SK-N-SH (cell line): ENCODE measurements around the gene CHL1. TPM values are rescaled to one million over a fixed set of nuclear protein-coding genes. Genes with fewer than 3 reads are reported as not detected.

Experiments
- CTCF ChIA-PET: fragments of 300-600, 350-600 bp; formaldehyde crosslinking; extraction: SDS; loops from one replicate; lab custom pipeline; 2021; lab: Yijun Ruan, JAX
- POLR2A ChIA-PET: fragments of 350-600 bp; sonication (Branson Sonifier 250); formaldehyde crosslinking; extraction: SDS; loops from one replicate; lab custom pipeline; 2020; ENCODE audit warnings: antibody characterized with exemption, inconsistent platforms; lab: Yijun Ruan, JAX
- DNase-seq: peaks from one replicate; pipeline ENCODE4 v3.0.0; 2012
- H2AFZ ChIP-seq: fragments of 200-600 bp; sonication (generic); 2 replicates; pipeline ENCODE4 v1.8.1; 2016; ENCODE audit warnings: antibody characterized with exemption, mild to moderate bottlenecking, low read depth
- H3F3A ChIP-seq: fragments of 200-600 bp; sonication (generic); replicated peaks from 2 replicates; pipeline ENCODE3; 2016; ENCODE audit warnings: antibody characterized with exemption, mild to moderate bottlenecking; ENCODE audit not compliant: insufficient read depth
- H3K27ac ChIP-seq, 2 experiments: fragments of 200-500 bp in 1 of 2; fragments of 200-600 bp in 1 of 2; sonication (Bioruptor generic) in 1 of 2; sonication (generic), shearing (Covaris generic) in 1 of 2; 2 replicates each; pipeline versions ENCODE4 v1.5.1 to v1.6.1; 2014 to 2016; ENCODE audit warnings: low read depth in 2 of 2, inconsistent platforms in 1 of 2, low read length in 1 of 2, mild to moderate bottlenecking in 1 of 2, mixed read lengths in 1 of 2
- H3K27me3 ChIP-seq: fragments of 200-600 bp; sonication (generic), shearing (Covaris generic); 2 replicates; pipeline ENCODE4 v1.6.1; 2016; ENCODE audit warnings: mixed run types; ENCODE audit not compliant: insufficient read depth
- H3K36me3 ChIP-seq, 2 experiments: fragments of 200-500 bp in 1 of 2; fragments of 200-600 bp in 1 of 2; sonication (Bioruptor generic) in 1 of 2; sonication (generic) in 1 of 2; replicated peaks in 1 of 2; 2 replicates each; pipeline versions ENCODE3 to v1.5.1; 2014 to 2016; ENCODE audit warnings: low read length in 1 of 2, mild to moderate bottlenecking in 1 of 2; ENCODE audit not compliant: insufficient read depth in 2 of 2, control insufficient read depth in 1 of 2
- H3K4me1 ChIP-seq, 2 experiments: fragments of 200-500 bp in 1 of 2; fragments of 200-600 bp in 1 of 2; sonication (Bioruptor generic) in 1 of 2; sonication (generic), shearing (Covaris generic) in 1 of 2; 2 replicates each; pipeline versions ENCODE4 v1.5.1 to v1.6.1; 2014 to 2016; ENCODE audit warnings: low read depth in 1 of 2, low read length in 1 of 2, mixed run types in 1 of 2; ENCODE audit not compliant: insufficient read depth in 2 of 2, control insufficient read depth in 1 of 2
- H3K4me2 ChIP-seq: fragments of 200-600 bp; sonication (generic), shearing (Covaris generic); 2 replicates; pipeline ENCODE4 v1.6.1; 2017; ENCODE audit warnings: mixed run types
- H3K4me3 ChIP-seq, 2 experiments: fragments of 200-500 bp in 1 of 2; fragments of 200-600 bp in 1 of 2; sonication (Bioruptor generic) in 1 of 2; sonication (generic), shearing (Covaris generic) in 1 of 2; 2 replicates each; pipeline versions ENCODE4 v1.5.1 to v1.8.1; 2014 to 2016; ENCODE audit warnings: low read depth in 2 of 2, inconsistent platforms in 1 of 2, low read length in 1 of 2, mild to moderate bottlenecking in 1 of 2, mixed read lengths in 1 of 2, moderate library complexity in 1 of 2
- H3K79me2 ChIP-seq: fragments of 200-600 bp; sonication (generic); 2 replicates; pipeline ENCODE4 v1.8.1; 2017; ENCODE audit warnings: mild to moderate bottlenecking; ENCODE audit not compliant: insufficient read depth
- H3K9ac ChIP-seq: fragments of 200-600 bp; sonication (generic); 2 replicates; pipeline ENCODE4 v1.6.1; 2017; ENCODE audit warnings: mixed run types
- H3K9me2 ChIP-seq: fragments of 200-600 bp; sonication (generic); 2 replicates; pipeline ENCODE4 v1.6.1; 2017; ENCODE audit warnings: mixed run types
- H3K9me3 ChIP-seq: fragments of 200-600 bp; sonication (generic); 2 replicates; pipeline ENCODE4 v1.6.1; 2017; ENCODE audit warnings: mixed run types, mild to moderate bottlenecking, moderate library complexity
- H4K20me1 ChIP-seq: fragments of 200-600 bp; sonication (generic); 2 replicates; pipeline ENCODE4 v1.6.1; 2017; ENCODE audit warnings: mild to moderate bottlenecking, mixed run types; ENCODE audit not compliant: insufficient read depth
- CTCF ChIP-seq: fragments of 200-600 bp; sonication (generic); IDR thresholded peaks from 2 replicates; pipeline ENCODE4 v1.6.1; 2017; ENCODE audit warnings: antibody characterized with exemption, mild to moderate bottlenecking, moderate library complexity
- ELF1 ChIP-seq: IDR thresholded peaks from 2 replicates; pipeline ENCODE4 v1.4.0; 2012
- GABPA ChIP-seq: IDR thresholded peaks from 2 replicates; pipeline ENCODE4 v1.4.0; 2012; ENCODE audit warnings: low read depth, mild to moderate bottlenecking
- MXI1 ChIP-seq: IDR thresholded peaks from 2 replicates; pipeline ENCODE4 v1.6.1; 2012; ENCODE audit warnings: mild to moderate bottlenecking, low read depth, low read length, improper control_type of control experiment
- PBX3 ChIP-seq: IDR thresholded peaks from 2 replicates; pipeline ENCODE4; 2012
- POLR2AphosphoS5 ChIP-seq: IDR thresholded peaks from 2 replicates; pipeline ENCODE4 v1.6.1; 2012; ENCODE audit warnings: low read depth, low read length
- RCOR1 ChIP-seq: fragments of 150-350 bp; IDR thresholded peaks from 2 replicates; pipeline ENCODE4 v1.6.1; 2017; ENCODE audit warnings: antibody characterized with exemption, low read length
- RFX5 ChIP-seq: IDR thresholded peaks from 2 replicates; pipeline ENCODE4 v1.6.1; 2012; ENCODE audit warnings: mild to moderate bottlenecking, improper control_type of control experiment, low read length
- SIN3A ChIP-seq: IDR thresholded peaks from 2 replicates; pipeline ENCODE4 v1.6.1; 2012; ENCODE audit warnings: low read depth, mild to moderate bottlenecking, low read length, moderate library complexity, borderline replicate concordance
- SMC3 ChIP-seq: IDR thresholded peaks from 2 replicates; pipeline ENCODE4 v1.6.1; 2012; ENCODE audit warnings: low read depth, low read length, improper control_type of control experiment
- TAF1 ChIP-seq: IDR thresholded peaks from 2 replicates; pipeline ENCODE4 v1.6.1; 2012; ENCODE audit warnings: low read depth, mild to moderate bottlenecking, low read length, moderate library complexity, borderline replicate concordance
- TCF12 ChIP-seq: IDR thresholded peaks from 2 replicates; pipeline ENCODE4 v1.4.0; 2012
- TEAD4 ChIP-seq: IDR thresholded peaks from 2 replicates; pipeline ENCODE4 v1.4.0; 2012; ENCODE audit warnings: mild to moderate bottlenecking, borderline replicate concordance; ENCODE audit not compliant: insufficient read depth
- USF1 ChIP-seq: IDR thresholded peaks from 2 replicates; pipeline ENCODE4 v1.4.0; 2012; ENCODE audit warnings: low read depth, borderline replicate concordance
- USF2 ChIP-seq: fragments of 150-350 bp; IDR thresholded peaks from 2 replicates; pipeline ENCODE4 v1.6.1; 2017; ENCODE audit warnings: antibody characterized with exemption, low read length, low read depth, borderline replicate concordance
- WGBS: methylation state at CpG from one replicate; pipeline ENCODE4 v1.1.6; 2017; ENCODE audit warnings: low lambda C conversion rate; 5-methylcytosine and 5-hydroxymethylcytosine counted together
- polyA plus RNA-seq, 3 experiments: library from polyadenylated mRNA; depleted of rRNA; stranded (reverse); fragments of >200 nt; gene quantifications; 2 replicates each; pipeline ENCODE4 v1.2.3, GENCODE V29; 2012

CHL1 gene
- polyA plus RNA-seq, 1 of the 3 experiments (the other 2 are of a cell fraction) = not detected

GRCh38 chr3:280681-281080 is 84.1 kb downstream of the CHL1 start:
- H3K79me2 ChIP-seq = no peaks in the 10 kb centered on the region
- POLR2A ChIA-PET = no interaction called here
- DNase-seq = no peak
- no peak overlapping the region for H3K4me2 ChIP-seq
- 15% methylated on average over 2 of the region's 2 CpGs for WGBS
- TF ChIP-seq POLR2AphosphoS5 = no peak
- no peak for TF ChIP-seq CTCF
- no peak for TF ChIP-seq USF1
- no peak for TF ChIP-seq RCOR1
- no peak for TF ChIP-seq PBX3
- no peak for TF ChIP-seq RFX5
- no peak for TF ChIP-seq SMC3
- no peak for TF ChIP-seq TEAD4
- TF ChIP-seq TAF1 = no peak
- no peak for TF ChIP-seq TCF12
- TF ChIP-seq, all 33 proteins: peak for 0
- Histone ChIP-seq H2AFZ (no peak overlapping the region), H3K4me1 (no peaks in the 10 kb centered on the region), H3K27me3 (no peaks in the 10 kb centered on the region), H3K9me2 (no peaks in the 10 kb centered on the region), H3K4me3 (no peak overlapping the region), H3K9ac (no peak overlapping the region), H3K27ac (no peak overlapping the region), H3K9me3 (no peaks in the 10 kb centered on the region; the same call in 1 of the 2 replicates), H3K36me3 (no peaks in the 10 kb centered on the region), H3F3A (no peaks in the 10 kb centered on the region), H4K20me1 (no peaks in the 10 kb centered on the region)
- CTCF ChIA-PET = no interaction called here

GRCh38 chr3:284322-284721 is 87.8 kb downstream of the CHL1 start:
- Histone ChIP-seq H3K4me1 (peaks cover 0 to 5% of the 10 kb centered on the region in 2 experiments; a peak in 2 of 4 replicates), H3K9ac (no peak overlapping the region), H3K79me2 (no peaks in the 10 kb centered on the region), H3K9me2 (no peaks in the 10 kb centered on the region), H3K27me3 (no peaks in the 10 kb centered on the region), H3K9me3 (no peaks in the 10 kb centered on the region; the same call in 1 of the 2 replicates), H3F3A (no peaks in the 10 kb centered on the region), H3K36me3 (no peaks in the 10 kb centered on the region), H3K27ac (no peak overlapping the region), H3K4me2 (no peak overlapping the region), H3K4me3 (no peak overlapping the region), H2AFZ (no peak overlapping the region), H4K20me1 (no peaks in the 10 kb centered on the region)
- TF ChIP-seq GABPA (no peak), MXI1 (no peak), RFX5 (no peak), TCF12 (no peak), USF2 (no peak), ELF1 (no peak), SIN3A (no peak)
- DNase-seq = no peak
- WGBS = 49% methylated on average over 4 of the region's 4 CpGs
- ChIA-PET CTCF (no interaction called here), POLR2A (no interaction called here)
